Activated naive CD8-positive, alpha-beta T cell treated with anti-CD3 and anti-CD28 coated beads for 36 hours (primary cell): ENCODE measurements around the gene NFILZ. TPM values are rescaled to one million over a fixed set of nuclear protein-coding genes. Genes with fewer than 3 reads are reported as not detected.

Experiments
- DNase-seq: peaks from one replicate; pipeline ENCODE4 v3.0.0; 2021
- H3K27ac Mint-ChIP-seq: one replicate; pipeline ENCODE4 v1.8.0; 2022; ENCODE audit warnings: mild to moderate bottlenecking, moderate library complexity, mixed read lengths
- H3K27me3 Mint-ChIP-seq: one replicate; pipeline ENCODE4 v1.8.0; 2022; ENCODE audit warnings: mild to moderate bottlenecking, mixed read lengths
- H3K36me3 Mint-ChIP-seq: one replicate; pipeline ENCODE4 v1.8.0; 2021; ENCODE audit warnings: mild to moderate bottlenecking, mixed read lengths
- H3K4me1 Mint-ChIP-seq: one replicate; pipeline ENCODE4 v1.8.0; 2021; ENCODE audit warnings: mixed read lengths
- H3K4me3 Mint-ChIP-seq: one replicate; pipeline ENCODE4 v1.8.0; 2022; ENCODE audit warnings: mild to moderate bottlenecking, moderate library complexity, mixed read lengths
- H3K9me3 Mint-ChIP-seq: one replicate; pipeline ENCODE4 v1.8.0; 2022; ENCODE audit warnings: mixed read lengths
- total RNA-seq, 2 experiments: library from RNA; stranded (reverse); gene quantifications; one replicate each; pipeline ENCODE4 v1.2.3, GENCODE V29; 2021

NFILZ gene, protein sequence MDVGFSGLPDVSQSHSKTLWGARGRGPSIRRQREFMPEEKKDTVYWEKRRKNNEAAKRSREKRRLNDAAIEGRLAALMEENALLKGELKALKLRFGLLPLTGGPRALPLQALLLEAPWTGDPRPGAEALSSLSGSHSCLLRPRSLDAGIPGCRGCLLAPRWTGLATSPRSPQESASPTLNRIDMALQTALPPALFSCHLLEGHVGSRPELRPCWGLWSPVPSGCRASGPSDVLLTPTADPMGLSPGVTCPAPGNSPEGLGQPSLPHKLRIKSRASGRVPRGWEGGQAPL
- total RNA-seq: not detected

DNA sequence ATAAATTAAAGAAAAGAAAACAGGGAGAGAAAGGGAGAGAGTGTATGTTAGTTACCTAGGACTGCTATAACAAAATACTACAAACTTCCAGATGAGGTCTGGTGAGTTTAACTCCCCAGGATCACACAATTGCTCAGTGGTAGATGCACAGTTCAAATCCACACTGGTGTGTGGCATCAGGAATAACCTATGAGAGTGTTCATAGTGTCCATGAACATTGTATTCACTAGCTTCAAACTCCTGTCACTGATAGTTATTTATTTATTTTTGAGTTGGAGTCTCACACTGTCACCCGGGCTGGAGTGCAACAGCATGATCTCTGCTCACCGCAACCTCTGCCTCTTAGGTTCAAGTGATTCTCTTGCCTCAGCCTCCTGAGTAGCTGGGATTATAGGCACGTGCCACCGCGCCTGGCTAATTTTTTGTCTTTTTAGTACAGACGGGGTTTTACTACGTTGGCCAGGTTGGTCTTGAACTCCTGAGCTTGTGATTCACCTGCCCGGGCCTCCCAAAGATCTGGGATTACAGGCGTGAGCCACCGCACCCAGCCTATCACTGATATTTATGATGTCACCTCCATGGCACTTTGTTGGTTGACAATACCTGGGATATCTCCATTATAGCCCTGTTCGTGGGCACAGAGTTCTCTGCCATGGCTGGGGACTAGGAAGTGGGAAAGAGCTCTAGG is at the start of gene NFILZ:
NFILZ (plus strand) TSS at position 638 of the 688 bp plus-strand sequence. CDS start 46,133 bp downstream, outside the sequence.
- Mint-ChIP-seq H3K27ac (no peak within 1 kb of the TSS), H3K36me3 (no peaks in the 10 kb centered on the region), H3K4me1 (peaks cover 2% of the 10 kb centered on the region), H3K9me3 (no peaks in the 10 kb centered on the region), H3K4me3 (no peak within 1 kb of the TSS), H3K27me3 (no peaks in the 10 kb centered on the region)
- no peak for DNase-seq

DNA sequence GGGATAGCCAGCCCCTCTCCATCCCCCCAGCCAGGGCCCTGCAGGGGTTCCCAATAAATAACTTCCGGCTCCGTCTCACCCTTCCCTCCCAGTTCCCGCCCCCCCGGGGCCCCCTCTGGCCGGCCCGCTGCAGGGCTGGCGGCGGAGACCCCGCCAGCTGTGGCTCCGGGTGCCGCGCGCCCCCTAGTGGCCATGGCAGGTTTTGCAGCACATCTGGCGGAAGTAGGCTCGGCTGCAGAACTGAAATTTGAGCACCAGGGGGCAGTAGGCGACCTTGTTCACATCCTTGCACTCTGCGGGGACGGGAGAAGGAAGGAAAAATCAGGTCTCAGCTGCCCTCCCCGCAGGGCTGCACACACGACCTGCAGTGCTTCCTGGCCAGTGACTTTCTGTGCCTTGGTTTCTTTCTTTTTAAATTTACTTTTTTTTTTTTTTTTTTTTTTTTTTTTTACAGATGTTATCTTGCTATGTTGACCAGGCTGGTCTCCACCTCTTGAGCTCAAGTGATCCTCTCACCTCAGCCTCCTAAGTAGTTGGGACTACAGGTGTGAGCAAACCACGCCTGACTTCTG is 49.6 kb upstream of the NFILZ start:
- H3K27ac Mint-ChIP-seq: no peak overlapping the region

DNA sequence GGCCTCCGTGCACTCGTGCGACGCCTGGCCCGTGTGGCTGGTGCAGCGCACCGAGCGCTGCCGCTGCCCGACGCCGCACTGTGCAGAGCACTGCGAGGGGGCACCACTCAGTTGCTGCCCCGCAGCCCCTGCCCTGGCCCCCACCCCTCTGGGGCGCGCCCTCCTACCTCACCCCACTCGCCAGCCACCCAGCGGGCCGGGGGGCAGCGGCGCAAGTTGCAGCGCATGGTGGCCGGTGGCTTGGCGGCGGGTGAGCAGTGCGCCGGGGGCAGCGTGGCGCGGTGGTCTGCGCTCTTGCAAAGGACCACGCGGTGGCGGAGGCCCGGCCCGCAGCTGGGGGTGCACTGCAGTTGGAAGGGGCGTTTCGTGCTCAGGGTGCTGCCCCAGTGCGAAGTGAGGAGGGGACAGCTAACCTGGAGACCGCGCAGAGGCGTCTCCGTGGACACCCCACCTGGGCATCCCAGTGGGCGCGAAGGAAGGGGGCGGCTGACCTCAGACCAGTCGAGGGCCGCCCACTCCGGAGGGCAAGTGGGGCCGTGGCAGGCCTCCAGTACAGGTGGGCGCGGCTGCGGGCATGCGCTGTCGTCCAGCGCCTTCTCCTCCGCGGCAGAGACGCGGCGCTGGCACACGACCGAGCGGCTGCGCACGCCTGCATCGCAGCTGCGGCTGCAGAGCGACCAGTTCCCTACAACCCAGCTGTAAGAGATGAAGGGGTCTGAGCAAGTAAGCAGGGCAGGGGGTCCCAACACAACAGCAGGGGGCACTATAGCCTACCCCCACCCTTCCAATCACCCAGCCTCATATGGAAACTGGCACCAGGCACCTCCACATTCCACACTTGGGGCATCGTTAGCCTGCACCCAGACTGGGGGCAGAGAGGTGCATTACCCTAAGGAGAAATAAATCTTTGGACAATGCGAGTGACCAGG is 45.2 kb upstream of the NFILZ start:
- no peak for DNase-seq
- no peak overlapping the region for H3K4me3 Mint-ChIP-seq
- no peaks in the 10 kb centered on the region for H3K36me3 Mint-ChIP-seq
- H3K27ac Mint-ChIP-seq: no peak overlapping the region
- no peaks in the 10 kb centered on the region for H3K4me1 Mint-ChIP-seq
- H3K27me3 Mint-ChIP-seq: no peaks in the 10 kb centered on the region
- H3K9me3 Mint-ChIP-seq: no peaks in the 10 kb centered on the region

More for the DNA sequence above, 49.6 kb upstream of the NFILZ start:
- peak; percentile 80 for DNase-seq
- Mint-ChIP-seq H3K36me3 (no peaks in the 10 kb centered on the region), H3K4me3 (no peak overlapping the region), H3K27me3 (peaks cover 3% of the 10 kb centered on the region), H3K4me1 (peaks cover 21% of the 10 kb centered on the region), H3K9me3 (no peaks in the 10 kb centered on the region)

DNA sequence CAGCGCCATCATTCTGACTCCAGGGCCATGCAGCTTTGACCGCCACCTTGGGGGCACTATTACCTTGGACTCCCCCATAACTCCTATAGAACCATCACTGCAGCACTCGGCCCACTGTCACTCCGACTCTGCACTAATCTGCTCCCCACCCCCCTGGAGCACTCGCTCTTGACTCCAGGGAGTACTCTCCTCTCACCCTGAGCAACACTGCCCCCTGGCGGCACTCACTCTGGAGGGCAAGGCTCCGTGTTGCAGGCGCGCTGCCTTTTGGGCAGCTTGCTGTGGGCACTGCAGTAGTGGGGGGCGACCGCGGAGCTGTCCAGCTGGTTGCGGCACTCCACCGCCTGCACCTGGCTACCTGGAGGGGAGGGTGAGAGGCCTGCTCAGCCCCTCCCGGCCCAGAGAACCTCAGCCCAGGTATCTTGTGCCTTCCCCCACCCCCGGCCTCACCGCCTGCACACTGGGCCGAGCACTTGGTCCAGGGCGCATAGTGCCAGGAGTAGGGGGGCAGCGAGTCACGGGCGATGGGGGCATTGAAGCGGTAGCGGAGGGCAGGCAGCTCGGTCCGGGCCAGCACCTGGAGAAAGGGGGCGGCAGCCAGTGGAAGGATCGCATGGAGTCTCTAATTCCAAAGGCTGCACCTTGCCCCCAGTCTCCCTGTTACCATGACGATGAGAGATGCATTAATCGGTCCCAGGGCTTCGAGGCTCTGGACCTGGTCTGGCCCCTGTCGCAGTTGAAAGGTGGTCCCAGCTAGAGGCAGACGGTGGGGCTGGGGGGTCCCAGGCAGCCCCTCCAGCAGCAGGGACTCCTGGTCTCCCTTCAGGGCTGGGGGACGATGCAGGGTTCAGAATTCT is 44.3 kb upstream of the NFILZ start:
- no peaks in the 10 kb centered on the region for H3K27me3 Mint-ChIP-seq

DNA sequence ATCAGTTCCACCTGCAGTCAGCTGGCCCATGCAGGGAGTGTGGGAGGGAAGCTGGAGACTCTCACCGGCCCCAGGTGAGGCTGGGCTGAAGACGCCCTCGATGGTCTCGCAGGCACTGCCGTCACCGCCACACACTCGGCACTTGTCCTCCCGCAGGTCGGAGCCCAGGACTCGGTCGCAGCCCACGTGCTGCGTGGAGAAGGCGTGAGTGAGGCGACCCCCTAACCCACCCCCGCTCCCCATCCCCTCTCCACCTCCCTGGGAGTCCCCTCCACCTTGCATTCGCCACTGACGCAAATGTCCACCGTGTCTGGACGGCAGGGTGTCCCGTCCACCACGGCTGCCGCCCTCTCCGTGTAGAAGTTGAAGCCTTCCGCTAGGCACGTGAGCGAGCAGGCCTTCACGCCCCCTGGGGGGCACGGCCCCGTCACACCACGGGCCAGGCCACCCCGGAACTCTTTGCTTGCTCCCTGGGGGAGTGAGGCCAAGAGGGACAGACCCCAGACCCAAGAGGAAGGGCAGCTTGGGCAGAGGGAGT is 41.2 kb upstream of the NFILZ start:
- no peak for DNase-seq
- peaks cover 8% of the 10 kb centered on the region for H3K36me3 Mint-ChIP-seq
- peaks cover 7% of the 10 kb centered on the region for H3K4me1 Mint-ChIP-seq
- no peak overlapping the region for H3K4me3 Mint-ChIP-seq
- peaks cover 10% of the 10 kb centered on the region for H3K9me3 Mint-ChIP-seq
- H3K27me3 Mint-ChIP-seq: peaks cover 3% of the 10 kb centered on the region
- no peak overlapping the region for H3K27ac Mint-ChIP-seq

More for the DNA sequence above, 44.3 kb upstream of the NFILZ start:
- no peaks in the 10 kb centered on the region for H3K36me3 Mint-ChIP-seq
- DNase-seq: peak; percentile 50
- no peaks in the 10 kb centered on the region for H3K4me1 Mint-ChIP-seq
- H3K9me3 Mint-ChIP-seq: no peaks in the 10 kb centered on the region
- no peak overlapping the region for H3K4me3 Mint-ChIP-seq
- no peak overlapping the region for H3K27ac Mint-ChIP-seq

DNA sequence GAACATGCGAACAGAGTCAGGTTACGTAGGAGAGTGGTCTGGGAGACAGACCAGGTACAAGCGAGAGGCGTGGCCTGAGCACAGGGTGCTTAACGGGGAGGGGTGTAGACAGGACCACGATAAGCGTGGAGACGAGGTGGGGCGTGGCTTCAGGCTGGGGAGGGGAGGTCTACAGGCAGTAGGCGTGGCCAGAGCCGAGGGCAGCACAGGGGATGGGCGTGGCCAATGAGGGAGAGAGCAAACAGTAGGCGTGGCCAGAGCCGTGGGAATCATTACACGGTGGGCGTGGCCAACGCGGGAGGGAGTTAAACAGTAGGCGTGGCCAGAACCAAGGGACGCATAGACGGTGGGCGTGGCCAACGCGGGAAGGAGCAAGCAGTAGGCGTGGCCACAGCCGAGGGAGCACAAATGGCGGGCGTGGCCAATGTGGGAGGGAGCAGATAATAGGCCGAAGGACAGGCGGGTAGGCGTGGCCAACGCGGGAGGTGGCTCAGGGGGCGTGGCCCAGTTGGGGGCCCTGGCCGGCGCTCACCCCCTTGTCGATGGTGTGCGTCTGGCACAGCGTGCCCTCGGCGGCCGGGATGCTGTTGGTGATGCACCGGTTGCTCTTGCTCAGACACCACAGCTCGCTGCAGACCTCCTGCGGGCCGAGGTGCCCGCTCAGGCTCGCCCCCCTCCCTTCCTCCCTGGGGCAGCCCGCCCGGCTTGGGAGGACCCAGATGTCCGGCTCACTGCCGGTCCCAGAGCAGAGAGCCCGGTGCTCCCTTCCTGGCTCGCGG is 38.0 kb upstream of the NFILZ start:
- H3K4me3 Mint-ChIP-seq: peak overlapping the region; percentile 81

DNA sequence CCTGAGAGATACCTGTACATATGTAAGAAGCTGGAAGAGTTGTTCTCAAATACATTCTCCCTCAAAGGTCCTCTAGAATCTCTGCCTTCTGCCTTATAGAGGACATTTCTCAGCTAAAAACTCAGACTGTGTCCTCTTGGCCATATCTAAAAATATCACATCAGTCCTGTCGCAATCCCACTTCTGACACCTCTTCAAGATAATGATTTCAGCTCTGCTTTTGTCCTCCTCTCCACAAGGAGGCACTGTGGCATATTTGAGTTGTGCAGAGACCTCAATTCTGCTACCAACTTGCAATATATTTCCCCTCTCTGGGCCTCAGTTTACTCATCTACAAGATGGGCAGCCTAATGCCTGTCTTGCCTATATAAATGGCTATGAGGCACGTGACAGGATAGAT is 36.5 kb upstream of the NFILZ start:
- H3K4me1 Mint-ChIP-seq: peaks cover 15% of the 10 kb centered on the region
- no peak for DNase-seq
- peaks cover 3% of the 10 kb centered on the region for H3K27me3 Mint-ChIP-seq
- H3K36me3 Mint-ChIP-seq: peaks cover 14% of the 10 kb centered on the region
- no peak overlapping the region for H3K27ac Mint-ChIP-seq
- H3K9me3 Mint-ChIP-seq: peaks cover 13% of the 10 kb centered on the region
- H3K4me3 Mint-ChIP-seq: peak overlapping the region; percentile 32

More for the DNA sequence above, 38.0 kb upstream of the NFILZ start:
- no peak overlapping the region for H3K27ac Mint-ChIP-seq
- H3K27me3 Mint-ChIP-seq: peaks cover 3% of the 10 kb centered on the region
- peaks cover 13% of the 10 kb centered on the region for H3K9me3 Mint-ChIP-seq
- DNase-seq: peak; percentile 94
- peaks cover 11% of the 10 kb centered on the region for H3K36me3 Mint-ChIP-seq
- peaks cover 15% of the 10 kb centered on the region for H3K4me1 Mint-ChIP-seq

DNA sequence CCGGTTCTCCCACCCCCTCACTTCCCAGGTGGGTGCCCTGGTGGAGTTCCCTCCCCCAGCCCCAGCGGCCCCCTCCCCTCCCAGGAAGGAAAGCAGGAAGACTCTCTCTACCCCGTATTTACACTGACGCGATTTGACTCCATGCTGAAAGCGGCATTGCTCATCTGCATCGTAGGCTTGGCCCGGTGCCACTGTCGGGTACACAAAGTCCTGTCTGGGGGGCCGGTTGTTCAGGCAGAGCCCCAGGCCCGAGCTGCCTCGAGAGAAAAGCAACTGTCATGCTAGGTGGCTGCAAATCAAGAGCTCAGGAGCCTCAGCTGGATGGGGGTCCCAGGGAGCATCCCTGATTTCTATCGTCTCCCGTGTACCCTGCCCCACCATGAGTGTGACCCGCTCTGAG is 34.8 kb upstream of the NFILZ start:
- no peak overlapping the region for H3K4me3 Mint-ChIP-seq
- peaks cover 15% of the 10 kb centered on the region for H3K4me1 Mint-ChIP-seq
- no peak for DNase-seq
- peaks cover 13% of the 10 kb centered on the region for H3K9me3 Mint-ChIP-seq
- peaks cover 14% of the 10 kb centered on the region for H3K36me3 Mint-ChIP-seq
- H3K27ac Mint-ChIP-seq: no peak overlapping the region
- peaks cover 3% of the 10 kb centered on the region for H3K27me3 Mint-ChIP-seq

DNA sequence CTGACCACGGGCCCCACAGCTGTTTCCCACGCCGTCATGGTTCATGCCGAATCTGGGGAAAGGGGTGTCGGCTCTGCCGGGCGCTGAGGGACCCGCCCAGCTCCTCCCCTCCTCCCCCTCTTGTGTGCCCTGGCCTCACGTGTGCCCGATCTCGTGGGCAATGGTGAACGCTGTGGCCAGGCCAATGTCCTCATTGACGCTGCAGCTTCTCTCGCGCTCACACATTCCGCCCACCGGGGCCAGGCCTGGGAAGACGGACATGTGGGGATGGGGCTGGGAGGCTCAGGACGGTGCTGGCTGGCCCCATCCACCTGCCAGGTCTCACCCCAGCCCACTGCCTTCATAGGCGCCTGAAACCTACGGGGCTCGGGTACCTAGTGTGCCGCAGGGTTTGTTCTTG is 34.3 kb upstream of the NFILZ start:
- DNase-seq: no peak
- H3K27me3 Mint-ChIP-seq: peaks cover 3% of the 10 kb centered on the region
- H3K4me1 Mint-ChIP-seq: peaks cover 15% of the 10 kb centered on the region
- no peak overlapping the region for H3K4me3 Mint-ChIP-seq
- H3K27ac Mint-ChIP-seq: no peak overlapping the region
- H3K36me3 Mint-ChIP-seq: peaks cover 14% of the 10 kb centered on the region
- H3K9me3 Mint-ChIP-seq: peaks cover 13% of the 10 kb centered on the region

DNA sequence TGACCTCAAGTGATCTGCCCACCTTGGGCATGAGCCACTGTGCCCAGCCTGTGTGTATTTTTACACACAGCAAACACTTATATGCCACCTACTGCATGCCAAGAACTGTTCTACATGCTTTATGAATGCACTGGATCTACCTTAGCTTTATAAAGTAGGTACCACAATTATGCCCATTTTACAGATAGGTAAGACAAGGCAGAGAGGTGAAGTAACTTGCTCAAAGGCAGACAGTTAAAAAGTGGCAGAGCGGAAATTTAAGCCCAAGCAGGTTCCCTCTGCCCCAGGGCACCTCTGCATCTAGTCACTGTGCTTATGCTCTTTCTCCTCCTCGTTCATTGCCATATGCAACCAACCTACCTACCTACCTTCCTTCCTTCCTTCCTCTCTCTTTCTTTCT is 30.4 kb upstream of the NFILZ start:
- H3K36me3 Mint-ChIP-seq: peaks cover 15% of the 10 kb centered on the region
- no peak for DNase-seq
- no peak overlapping the region for H3K4me3 Mint-ChIP-seq
- H3K27ac Mint-ChIP-seq: no peak overlapping the region
- H3K9me3 Mint-ChIP-seq: peaks cover 2% of the 10 kb centered on the region
- H3K27me3 Mint-ChIP-seq: no peaks in the 10 kb centered on the region
- peaks cover 3% of the 10 kb centered on the region for H3K4me1 Mint-ChIP-seq

DNA sequence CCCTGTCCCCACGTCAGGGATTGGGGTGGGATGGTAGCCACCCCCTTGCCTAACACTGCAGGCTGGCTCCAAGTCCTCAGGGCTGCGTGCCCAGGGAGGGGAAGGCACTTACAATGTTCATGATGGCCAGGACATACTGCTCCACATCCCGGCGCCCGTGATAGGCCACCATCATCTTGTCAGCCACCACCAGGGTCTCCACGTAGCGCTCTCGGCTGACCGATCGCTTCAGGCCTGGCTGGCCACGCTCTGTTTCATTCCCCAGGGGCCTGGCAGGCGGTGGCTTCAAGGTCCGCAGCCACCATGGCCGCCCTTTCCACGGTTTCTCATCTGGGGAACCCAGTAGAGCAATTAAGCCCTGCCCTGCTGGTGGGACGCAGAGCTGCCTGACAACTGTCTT is 29.6 kb upstream of the NFILZ start:
- Mint-ChIP-seq H3K36me3 (peaks cover 19% of the 10 kb centered on the region), H3K27me3 (no peaks in the 10 kb centered on the region), H3K9me3 (peaks cover 2% of the 10 kb centered on the region), H3K4me3 (no peak overlapping the region), H3K27ac (no peak overlapping the region), H3K4me1 (no peaks in the 10 kb centered on the region)
- DNase-seq: no peak

DNA sequence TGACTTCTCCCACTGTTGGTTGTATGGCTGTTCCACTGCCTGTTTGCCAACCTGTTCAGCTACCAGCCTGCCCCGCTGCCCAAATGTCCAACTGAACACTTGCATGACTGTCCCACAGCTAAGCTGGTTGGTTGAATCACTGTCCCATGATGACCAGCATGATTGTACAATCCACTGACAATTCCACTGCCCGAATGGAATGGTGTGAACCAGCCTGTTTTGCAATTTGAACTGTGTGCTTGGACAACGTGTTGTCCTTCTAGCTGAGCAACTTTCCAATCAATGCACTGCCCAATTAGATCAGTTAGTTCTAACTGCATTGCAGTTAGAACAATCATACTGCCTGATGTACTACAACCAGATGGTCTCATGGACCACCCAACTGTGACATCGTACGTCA is 28.6 kb upstream of the NFILZ start:
- DNase-seq: no peak
- Mint-ChIP-seq H3K36me3 (peaks cover 24% of the 10 kb centered on the region), H3K4me1 (no peaks in the 10 kb centered on the region), H3K27ac (no peak overlapping the region), H3K9me3 (peaks cover 2% of the 10 kb centered on the region), H3K27me3 (no peaks in the 10 kb centered on the region), H3K4me3 (no peak overlapping the region)

DNA sequence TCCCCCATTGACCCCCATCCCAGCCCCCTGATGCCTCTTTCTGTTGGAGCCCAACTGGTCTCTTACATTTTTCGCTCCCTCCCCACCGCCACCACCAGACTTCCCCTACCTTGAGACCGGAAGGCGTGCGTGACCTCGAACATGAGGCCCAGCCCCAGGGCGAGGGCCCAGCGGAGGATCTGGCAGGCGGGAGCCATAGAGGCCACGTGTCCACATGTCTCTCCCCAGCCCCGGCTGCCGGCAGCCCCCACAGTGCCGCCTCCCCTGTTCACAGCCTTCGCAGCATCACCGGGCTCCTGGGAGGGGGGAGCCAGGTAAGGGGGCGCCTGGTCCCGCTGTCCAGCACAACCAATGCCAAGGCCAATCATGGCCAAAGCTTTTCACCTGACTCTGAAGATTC is 24.9 kb upstream of the NFILZ start:
- H3K27ac Mint-ChIP-seq: no peak overlapping the region
- H3K4me3 Mint-ChIP-seq: no peak overlapping the region
- H3K4me1 Mint-ChIP-seq: peaks cover 10% of the 10 kb centered on the region
- H3K36me3 Mint-ChIP-seq: peaks cover 23% of the 10 kb centered on the region
- no peak for DNase-seq
- H3K9me3 Mint-ChIP-seq: peaks cover 2% of the 10 kb centered on the region
- no peaks in the 10 kb centered on the region for H3K27me3 Mint-ChIP-seq
